Measurements from ENCODE around the gene SLMAP. TPM values are rescaled to one million over a fixed set of nuclear protein-coding genes. Genes with fewer than 3 reads are reported as not detected.

Gene SLMAP
- total and polyA plus RNA-seq, 2 of the 13 experiments (the other 11 are each of a cell fraction or from before 2014, with no cell fraction given), result 24.0 to 48.3 TPM

DNA sequence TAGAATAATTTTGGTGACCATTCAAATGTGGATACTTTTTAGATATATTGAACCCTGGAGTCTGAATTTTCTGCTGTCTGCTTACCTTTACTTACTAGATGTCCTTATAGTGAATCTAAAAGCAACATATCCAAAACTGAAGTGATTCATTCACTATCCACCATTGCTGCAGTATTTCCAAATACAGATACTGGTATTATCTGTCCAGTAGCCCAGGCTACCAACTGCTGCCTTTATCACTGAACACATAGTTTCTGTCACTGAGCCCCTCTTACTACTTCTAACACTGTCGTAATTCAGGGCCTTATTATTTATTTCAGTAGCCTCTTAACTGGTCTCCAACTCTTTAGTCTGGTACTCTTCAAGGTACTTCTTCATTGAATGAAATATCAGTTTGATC lies 49.2 kb downstream of the SLMAP start:
- Histone ChIP-seq H3K4me2 (ENCODE audit: low read depth, low read length) (no peak overlapping the region), H3K79me2 (ENCODE audit: insufficient read depth, low read length) (peaks cover 91% of the 10 kb centered on the region), H3K4me3 (replicated peaks in 1 of 3; ENCODE audit: insufficient read depth in 1 of 3, low read depth in 2 of 3, low read length in 3 of 3) (no peak overlapping the region), H3K4me1 (ENCODE audit: insufficient read depth, low read length) (peaks cover 71% of the 10 kb centered on the region), H3K9me3 (ENCODE audit: low read length) (no peaks in the 10 kb centered on the region), H2AFZ (ENCODE audit: low read length) (no peak overlapping the region), H3K27me3 (ENCODE audit: control insufficient read depth in 1 of 2, insufficient read depth in 2 of 2, low read length in 2 of 2) (no peaks in the 10 kb centered on the region), H3K27ac (ENCODE audit: extremely low read length, insufficient read depth, low read length) (no peak overlapping the region), H3K36me3 (replicated peaks in 1 of 2; ENCODE audit: control insufficient read depth in 1 of 2, insufficient read depth in 2 of 2, low read length in 2 of 2) (no peaks in the 10 kb centered on the region), H4K20me1 (ENCODE audit: insufficient read depth, low read length) (no peaks in the 10 kb centered on the region; the same call in 1 of the 2 replicates), H3K9ac (ENCODE audit: insufficient read depth, low read depth, low read length) (no peak overlapping the region)
- 97% methylated on average over 1 of the region's 1 CpG for WGBS (ENCODE audit: low lambda C conversion rate)
- BruUV-seq (replicated peaks), result no TSS peak
- TF ChIP-seq PRMT3 (CRISPR knock-in tag; IDR thresholded peaks at IDR 0.05; ENCODE audit: borderline replicate concordance, low read depth), result no peak
- no peak for TF ChIP-seq ZBTB7B (CRISPR knock-in tag; IDR thresholded peaks at IDR 0.05)
- TF ChIP-seq NR2C2 (CRISPR knock-in tag; IDR thresholded peaks at IDR 0.05; ENCODE audit: borderline replicate concordance), result no peak
- TF ChIP-seq ZNF296 (CRISPR knock-in tag; conservative IDR thresholded peaks at IDR 0.05), result no peak
- no peak for TF ChIP-seq ZBTB8A (CRISPR knock-in tag; IDR thresholded peaks at IDR 0.05; ENCODE audit: borderline replicate concordance, low read depth)
- TF ChIP-seq KDM3A (CRISPR knock-in tag; IDR thresholded peaks at IDR 0.05; ENCODE audit: low read depth), result no peak
- TF ChIP-seq NR2F1 (CRISPR knock-in tag; IDR thresholded peaks at IDR 0.05), result no peak
- no peak for TF ChIP-seq MAFK (conservative IDR thresholded peaks at IDR 0.05 in 1 of 2, IDR thresholded peaks at IDR 0.05 in 1 of 2; ENCODE audit: low read length in 2 of 2)
- TF ChIP-seq, protein P1, sequence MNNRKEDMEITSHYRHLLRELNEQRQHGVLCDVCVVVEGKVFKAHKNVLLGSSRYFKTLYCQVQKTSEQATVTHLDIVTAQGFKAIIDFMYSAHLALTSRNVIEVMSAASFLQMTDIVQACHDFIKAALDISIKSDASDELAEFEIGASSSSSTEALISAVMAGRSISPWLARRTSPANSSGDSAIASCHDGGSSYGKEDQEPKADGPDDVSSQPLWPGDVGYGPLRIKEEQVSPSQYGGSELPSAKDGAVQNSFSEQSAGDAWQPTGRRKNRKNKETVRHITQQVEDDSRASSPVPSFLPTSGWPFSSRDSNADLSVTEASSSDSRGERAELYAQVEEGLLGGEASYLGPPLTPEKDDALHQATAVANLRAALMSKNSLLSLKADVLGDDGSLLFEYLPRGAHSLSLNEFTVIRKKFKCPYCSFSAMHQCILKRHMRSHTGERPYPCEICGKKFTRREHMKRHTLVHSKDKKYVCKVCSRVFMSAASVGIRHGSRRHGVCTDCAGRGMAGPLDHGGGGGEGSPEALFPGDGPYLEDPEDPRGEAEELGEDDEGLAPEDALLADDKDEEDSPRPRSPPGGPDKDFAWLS (CRISPR knock-in tag; IDR thresholded peaks at IDR 0.05; ENCODE audit: borderline replicate concordance), result no peak
- TF ChIP-seq RORA (CRISPR knock-in tag; IDR thresholded peaks at IDR 0.05), result no peak
- no peak for TF ChIP-seq CHD2 (IDR thresholded peaks at IDR 0.05; ENCODE audit: low read depth, low read length)
- no peak for TF ChIP-seq ATAD3A (CRISPR knock-in tag; IDR thresholded peaks at IDR 0.05)
- TF ChIP-seq ATRX (CRISPR knock-in tag; IDR thresholded peaks at IDR 0.05; ENCODE audit: borderline replicate concordance), result no peak
- no peak for TF ChIP-seq RFX1 (IDR thresholded peaks at IDR 0.05)
- no peak for TF ChIP-seq ZNF180 (CRISPR knock-in tag; IDR thresholded peaks at IDR 0.05; ENCODE audit: borderline replicate concordance, low read depth)
- ATAC-seq (no peak), FAIRE-seq (no peak), DNase-seq (ENCODE audit: low spot score) (no peak)
- ChIA-PET POLR2A (no interaction called here), CTCF (ENCODE audit: low intra/inter-chr PET ratio, low total read pairs) (no interaction called here)
- in situ Hi-C loops (cut with HindIII; ENCODE audit: extremely low pct_ligation_motif_present, low pct_unique_long_range_greater_than_20kb), result no loop called here
- intact Hi-C loops (cut with micrococcal nuclease; ENCODE audit: unreplicated experiment), result no loop called here
